Thyroid gland (tissue), 4 donors: ENCODE measurements around the gene PMFBP1.

ENCODE experiments used
- POLR2A ChIP-seq, 2 donors: fragments of 450-650 bp; IDR thresholded peaks; one replicate each; pipeline ENCODE4 v1.6.1; 2017; ENCODE audit warnings: antibody characterized with exemption in 2 of 2, mild to moderate bottlenecking in 2 of 2, moderate library complexity in 1 of 2
- TF ChIP-seq, protein P1 (sequence below), 6 experiments: fragments of 200-600 bp in 3 of 6; fragments of 450-650 bp in 3 of 6; sonication (generic) in 3 of 6; IDR thresholded peaks; one replicate each; pipeline ENCODE4 v1.5.1; 2016 to 2019; ENCODE audit warnings: antibody characterized with exemption in 6 of 6, mild to moderate bottlenecking in 2 of 6, inconsistent platforms in 1 of 6, moderate library complexity in 1 of 6

DNA sequence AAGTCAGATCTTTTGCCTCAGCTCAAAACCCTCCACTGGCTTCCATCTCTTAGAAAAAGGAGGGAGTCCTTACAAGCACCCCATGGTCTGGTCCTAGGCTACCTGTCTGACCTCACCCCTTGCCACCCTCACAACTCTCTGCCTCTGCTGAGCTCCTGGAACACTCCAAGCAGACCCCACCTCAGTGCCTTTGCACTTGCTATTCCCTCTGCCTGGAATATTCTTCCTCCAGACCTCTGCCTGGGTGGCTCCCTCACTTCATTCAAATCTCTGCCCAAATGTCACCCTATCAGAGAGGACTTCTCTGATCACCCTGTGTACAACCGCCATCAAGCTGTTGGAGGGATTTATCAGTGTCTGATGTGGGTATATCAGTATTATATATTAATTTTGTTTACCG is 37.4 kb downstream of the PMFBP1 start:
- TF ChIP-seq, protein P1, sequence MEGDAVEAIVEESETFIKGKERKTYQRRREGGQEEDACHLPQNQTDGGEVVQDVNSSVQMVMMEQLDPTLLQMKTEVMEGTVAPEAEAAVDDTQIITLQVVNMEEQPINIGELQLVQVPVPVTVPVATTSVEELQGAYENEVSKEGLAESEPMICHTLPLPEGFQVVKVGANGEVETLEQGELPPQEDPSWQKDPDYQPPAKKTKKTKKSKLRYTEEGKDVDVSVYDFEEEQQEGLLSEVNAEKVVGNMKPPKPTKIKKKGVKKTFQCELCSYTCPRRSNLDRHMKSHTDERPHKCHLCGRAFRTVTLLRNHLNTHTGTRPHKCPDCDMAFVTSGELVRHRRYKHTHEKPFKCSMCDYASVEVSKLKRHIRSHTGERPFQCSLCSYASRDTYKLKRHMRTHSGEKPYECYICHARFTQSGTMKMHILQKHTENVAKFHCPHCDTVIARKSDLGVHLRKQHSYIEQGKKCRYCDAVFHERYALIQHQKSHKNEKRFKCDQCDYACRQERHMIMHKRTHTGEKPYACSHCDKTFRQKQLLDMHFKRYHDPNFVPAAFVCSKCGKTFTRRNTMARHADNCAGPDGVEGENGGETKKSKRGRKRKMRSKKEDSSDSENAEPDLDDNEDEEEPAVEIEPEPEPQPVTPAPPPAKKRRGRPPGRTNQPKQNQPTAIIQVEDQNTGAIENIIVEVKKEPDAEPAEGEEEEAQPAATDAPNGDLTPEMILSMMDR (IDR thresholded peaks at IDR 0.05), result no peak
- TF ChIP-seq POLR2A (IDR thresholded peaks at IDR 0.05), result no peak
